ENCODE data around the gene KCNN3. TPM values are rescaled to one million over a fixed set of nuclear protein-coding genes. Genes with fewer than 3 reads are reported as not detected.

The KCNN3 gene
- total RNA-seq, 1 donor from 2014 or later: 0.84 TPM

- Mint-ChIP-seq H3K27me3 (ENCODE audit: low read depth) (peaks cover 11% of the 10 kb centered on the region), H3K27ac (ENCODE audit: unreplicated experiment) (peak overlapping the region; percentile 45), H3K36me3 (ENCODE audit: low read depth) (no peaks in the 10 kb centered on the region), H3K4me3 (no peak overlapping the region), H3K9me3 (no peaks in the 10 kb centered on the region), H3K4me1 (peaks cover 31% of the 10 kb centered on the region)
- TF ChIP-seq CTCF (conservative IDR thresholded peaks at IDR 0.05): no peak
- no peak for DNase-seq (ENCODE audit: low read depth, low spot score)
These were observed 63.0 kb downstream of the KCNN3 start for GRCh38 chr1:154807048-154807591.

- H3K27ac Mint-ChIP-seq (ENCODE audit: unreplicated experiment): no peak overlapping the region
- H3K4me1 Mint-ChIP-seq: peaks cover 27% of the 10 kb centered on the region
- H3K9me3 Mint-ChIP-seq: no peaks in the 10 kb centered on the region
- TF ChIP-seq CTCF (conservative IDR thresholded peaks at IDR 0.05): no peak
- no peak for DNase-seq (ENCODE audit: low read depth, low spot score)
- H3K4me3 Mint-ChIP-seq: no peak overlapping the region
- H3K27me3 Mint-ChIP-seq (ENCODE audit: low read depth): peaks cover 11% of the 10 kb centered on the region
- no peaks in the 10 kb centered on the region for H3K36me3 Mint-ChIP-seq (ENCODE audit: low read depth)
These were observed 63.7 kb downstream of the KCNN3 start for GRCh38 chr1:154806333-154806732.

DNA sequence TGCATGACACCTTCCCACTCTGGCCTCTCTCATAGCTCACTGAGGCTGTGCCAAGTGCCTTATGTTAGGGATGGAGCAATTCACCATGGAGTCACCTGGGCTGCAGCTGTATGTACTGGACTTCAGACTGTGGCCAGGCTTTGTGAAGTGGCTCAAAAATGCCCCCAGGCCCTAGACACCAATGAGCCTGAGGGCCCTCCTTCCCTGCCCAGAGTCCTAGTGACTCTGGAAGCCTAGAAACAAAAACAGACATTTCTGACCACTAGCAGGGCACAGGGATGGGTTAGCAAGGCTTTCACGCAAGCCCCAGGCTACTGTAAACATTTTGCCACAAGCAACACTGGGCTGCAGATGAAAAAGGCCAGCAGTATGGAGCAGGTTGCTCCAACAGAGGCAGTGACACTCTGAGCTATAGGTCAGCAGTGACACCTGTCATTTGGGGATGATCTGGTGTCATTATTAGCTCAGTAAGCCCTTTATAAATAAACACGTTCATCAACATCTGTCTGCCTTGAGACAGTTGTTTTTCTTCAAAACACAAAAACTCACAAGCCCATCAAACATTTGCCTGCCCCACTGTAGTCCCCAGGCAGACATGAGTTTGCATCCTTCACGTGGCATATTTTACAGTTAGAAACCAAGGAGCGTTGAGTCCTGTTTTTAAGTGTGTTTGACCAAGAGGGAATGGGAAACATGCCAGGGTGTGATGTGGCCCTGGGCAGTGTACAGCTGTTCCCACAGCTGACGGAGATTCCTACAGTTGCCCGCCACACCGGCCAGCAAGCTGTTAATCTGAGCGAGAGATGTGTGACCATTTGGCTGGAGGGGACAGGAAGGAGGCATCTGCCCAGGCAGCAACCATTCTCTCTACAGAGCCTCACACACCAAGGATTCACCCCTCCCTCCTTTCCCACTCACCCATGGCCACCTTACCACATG, 66.8 kb downstream of the KCNN3 start:
- peaks cover 14% of the 10 kb centered on the region for H3K4me1 Mint-ChIP-seq
- H3K4me3 Mint-ChIP-seq: no peak overlapping the region
- no peaks in the 10 kb centered on the region for H3K36me3 Mint-ChIP-seq (ENCODE audit: low read depth)
- no peak for DNase-seq (ENCODE audit: low read depth, low spot score)
- no peaks in the 10 kb centered on the region for H3K9me3 Mint-ChIP-seq
- no peak overlapping the region for H3K27ac Mint-ChIP-seq (ENCODE audit: unreplicated experiment)
- no peak for TF ChIP-seq CTCF (conservative IDR thresholded peaks at IDR 0.05)
- peaks cover 9% of the 10 kb centered on the region for H3K27me3 Mint-ChIP-seq (ENCODE audit: low read depth)

DNA sequence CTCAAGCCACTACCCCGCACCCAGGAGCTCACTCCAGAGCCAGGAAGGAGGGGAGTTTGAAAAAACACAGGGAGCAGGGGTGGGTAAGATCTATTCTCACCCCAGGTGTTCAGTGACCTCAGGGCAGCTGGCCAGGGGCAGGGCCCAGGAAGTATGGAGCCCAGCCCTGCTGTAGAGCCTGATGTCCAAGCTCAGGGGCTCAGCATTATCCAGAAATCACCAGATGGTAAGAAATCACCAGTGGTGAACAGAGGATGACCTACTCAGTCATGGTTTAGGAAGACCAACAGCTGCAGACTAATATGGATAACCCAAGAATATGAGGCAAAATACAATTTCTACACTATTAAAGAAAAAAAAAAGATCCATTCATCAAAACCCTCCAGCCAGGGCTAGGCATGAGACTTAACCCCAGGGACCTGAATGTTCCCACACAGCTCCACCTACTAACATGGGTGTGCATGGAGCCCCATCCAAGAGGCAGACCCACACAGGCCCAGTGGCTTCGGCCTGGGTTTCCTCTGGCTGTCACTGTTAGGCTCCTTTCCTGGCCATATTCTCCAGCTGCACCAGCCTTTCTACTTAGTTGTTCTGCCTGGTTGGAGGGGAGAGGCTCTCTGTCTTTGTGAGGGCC, 67.6 kb downstream of the KCNN3 start:
- TF ChIP-seq CTCF (conservative IDR thresholded peaks at IDR 0.05): no peak
- Mint-ChIP-seq H3K9me3 (no peaks in the 10 kb centered on the region), H3K27ac (ENCODE audit: unreplicated experiment) (no peak overlapping the region), H3K4me3 (no peak overlapping the region), H3K4me1 (peaks cover 8% of the 10 kb centered on the region), H3K36me3 (ENCODE audit: low read depth) (no peaks in the 10 kb centered on the region), H3K27me3 (ENCODE audit: low read depth) (peaks cover 6% of the 10 kb centered on the region)
- DNase-seq (ENCODE audit: low read depth, low spot score): no peak

GRCh38 chr1:154801234-154802011, 68.7 kb downstream of the KCNN3 start:
- H3K27ac Mint-ChIP-seq (ENCODE audit: unreplicated experiment): no peak overlapping the region
- no peak overlapping the region for H3K4me3 Mint-ChIP-seq
- no peaks in the 10 kb centered on the region for H3K36me3 Mint-ChIP-seq (ENCODE audit: low read depth)
- no peak for DNase-seq (ENCODE audit: low read depth, low spot score)
- no peak for TF ChIP-seq CTCF (conservative IDR thresholded peaks at IDR 0.05)
- H3K27me3 Mint-ChIP-seq (ENCODE audit: low read depth): peaks cover 6% of the 10 kb centered on the region
- no peaks in the 10 kb centered on the region for H3K9me3 Mint-ChIP-seq
- H3K4me1 Mint-ChIP-seq: peaks cover 4% of the 10 kb centered on the region

All from neural crest cell (in vitro differentiated cells).